Subcutaneous adipose tissue (tissue), 4 donors: ENCODE measurements around the gene ELAPOR2. TPM values are rescaled to one million over a fixed set of nuclear protein-coding genes. Genes with fewer than 3 reads are reported as not detected.

ENCODE experiments used
- CTCF ChIP-seq: fragments of 450-650 bp; IDR thresholded peaks from one replicate; pipeline ENCODE4 v1.5.1; 2016; ENCODE audit warnings: low read depth, mild to moderate bottlenecking, control low read depth, antibody characterized with exemption, moderate library complexity
- total RNA-seq, 4 donors: library from RNA; depleted of rRNA; stranded (reverse); fragments of >200 nt; gene quantifications; one replicate each; pipeline ENCODE4 v1.1.0, GENCODE V29; 2016

Gene ELAPOR2
- total RNA-seq, 4 donors from 2014 or later: 20.4 to 29.5 (median 26.4) TPM

- no peak for TF ChIP-seq CTCF
Measured at GRCh38 chr7:87092568-87093091, 33.2 kb upstream of the ELAPOR2 start.

GRCh38 chr7:87091487-87092066 lies 32.1 kb upstream of the ELAPOR2 start:
- TF ChIP-seq CTCF: no peak

- TF ChIP-seq CTCF: no peak
Measured at GRCh38 chr7:87083865-87084519, 24.5 kb upstream of the ELAPOR2 start.

GRCh38 chr7:87082675-87083074 lies 23.2 kb upstream of the ELAPOR2 start:
- no peak for TF ChIP-seq CTCF

- TF ChIP-seq CTCF: no peak
Measured at GRCh38 chr7:87075671-87076404, 16.4 kb upstream of the ELAPOR2 start.

GRCh38 chr7:87067788-87068187 lies 8.3 kb upstream of the ELAPOR2 start:
- no peak for TF ChIP-seq CTCF

- no peak for TF ChIP-seq CTCF
Measured at GRCh38 chr7:87060288-87060537, 759 bp upstream of the ELAPOR2 start.
